Ovary (tissue), 9 donors: ENCODE data around the gene B3GNT7. TPM values are rescaled to one million over a fixed set of nuclear protein-coding genes. Genes with fewer than 3 reads are reported as not detected.

ENCODE experiments used
- DNase-seq, 5 donors: peaks; one replicate each; pipeline ENCODE4 v3.0.0-alpha.2; 2019 to 2020
- H3K27ac ChIP-seq, 2 donors: fragments of 200-600 bp; one replicate each; pipeline versions ENCODE4 v1.5.1 to v1.8.0; 2019 to 2022
- H3K27me3 ChIP-seq: fragments of 200-600 bp; one replicate; pipeline ENCODE4 v1.8.0; 2022
- H3K36me3 ChIP-seq: fragments of 200-600 bp; sonication (generic); one replicate; pipeline ENCODE4 v1.5.1; 2019
- H3K4me1 ChIP-seq: one replicate; pipeline ENCODE4 v1.8.1; 2013; ENCODE audit warnings: mild to moderate bottlenecking, moderate library complexity; ENCODE audit not compliant: insufficient read depth
- H3K4me3 ChIP-seq: fragments of 200-600 bp; sonication (generic); one replicate; pipeline ENCODE4 v1.5.1; 2017
- H3K9me3 ChIP-seq, 2 donors: fragments of 200-600 bp in 1 of 2; sonication (generic) in 1 of 2; one replicate each; pipeline versions ENCODE4 v1.5.1 to v1.8.1; 2013 to 2019; ENCODE audit warnings: mild to moderate bottlenecking in 1 of 2, moderate library complexity in 1 of 2
- CTCF ChIP-seq, 3 donors: fragments of 450-650 bp in 2 of 3; fragments of 200-600 bp in 1 of 3; IDR thresholded peaks; one replicate each; pipeline versions ENCODE4 v1.5.1 to v1.8.0; 2016 to 2022; ENCODE audit warnings: antibody characterized with exemption in 3 of 3, mild to moderate bottlenecking in 1 of 3
- EP300 ChIP-seq: sonication (generic); formaldehyde crosslinking; IDR thresholded peaks from one replicate; pipeline ENCODE4 v1.6.1; 2017; ENCODE audit warnings: antibody characterized with exemption
- POLR2A ChIP-seq: fragments of 450-650 bp; IDR thresholded peaks from one replicate; pipeline ENCODE4 v1.6.1; 2017; ENCODE audit warnings: antibody characterized with exemption, mild to moderate bottlenecking, moderate library complexity
- WGBS, 3 donors: extraction: QIAGEN DNeasy Blood & Tissue Kit in 1 of 3; methylation state at CpG; one replicate each; pipeline versions ENCODE4 v1.1.5 to v1.1.7; 2013 to 2017; 5-methylcytosine and 5-hydroxymethylcytosine counted together
- intact Hi-C, 4 donors: fragments of 100-400 bp; cut with DNase I; formaldehyde crosslinking; loops; one replicate each; pipeline versions ENCODE4 v1.11.0 to v1.15.1; 2022 to 2023
- polyA plus RNA-seq, 2 donors: library from polyadenylated mRNA; stranded (reverse); fragments of 200-250 nt in 1 of 2; fragments of 350-450 nt in 1 of 2; fragmentation: Illumina TruSeq in 1 of 2; extraction: RNeasy Lipid Tissue Mini Kit (QIAGEN cat#74804) in 1 of 2; gene quantifications; one replicate each; pipeline ENCODE4 v1.2.3, GENCODE V29; 2013 to 2014
- total RNA-seq, 7 donors: library from RNA; depleted of rRNA in 2 of 7; stranded (reverse); fragments of >200 nt in 2 of 7; fragmentation: NEBNext Ultra II Directional in 3 of 7; extraction: Animal tissue kit (Norgen Biotek cat#: 25700) in 3 of 7; gene quantifications; one replicate each; pipeline versions ENCODE4 v1.1.0 to v1.2.4, GENCODE V29; 2016 to 2023
- donor health status: DM: no; HTN: no; CAD: no; lungs with moderate emphysema.
- donor health status: DM: no; HTN: no; CAD: no.
- donor health status: Bipolar disorder and iron deficiency.
- donor health status: DM: yes; HTN: yes; CAD: no.
- donor health status: DM: no; HTN: no; CAD: no.
- donor health status: DM: yes; HTN: yes; CAD: no.

The B3GNT7 gene
- total and polyA plus RNA-seq, 9 donors, result 4.8 to 34.0 (median 24.4) TPM

GRCh38 chr2:231415029-231415428 lies 19.5 kb downstream of the B3GNT7 start:
- TF ChIP-seq POLR2A (no peak), CTCF (IDR thresholded peaks at IDR 0.05) (no peak), EP300 (no peak)
- no peaks in the 10 kb centered on the region for H3K36me3 ChIP-seq
- no peaks in the 10 kb centered on the region for H3K9me3 ChIP-seq
- H3K4me3 ChIP-seq, result no peak overlapping the region
- DNase-seq, result peak in 2 of 5 donors; percentile 14 to 69
- peaks cover 1% of the 10 kb centered on the region for H3K4me1 ChIP-seq
- intact Hi-C loops, result loop anchor here in 2 of 4 donors (10.0 kb wide), 3 partner anchors 120 to 310 kb away; no protein-coding TSS in a partner anchor
- H3K27me3 ChIP-seq, result no peaks in the 10 kb centered on the region
- H3K27ac ChIP-seq, result no peak overlapping the region

- no peak overlapping the region for H3K27ac ChIP-seq
- no peak for TF ChIP-seq POLR2A
- TF ChIP-seq CTCF (IDR thresholded peaks at IDR 0.05), result no peak
- TF ChIP-seq EP300, result no peak
- intact Hi-C loops, result loop anchor here in 2 of 4 donors (10.0 kb wide), 3 partner anchors 124 to 314 kb away; no protein-coding TSS in a partner anchor
- no peaks in the 10 kb centered on the region for H3K9me3 ChIP-seq
- 85 to 88% (median 85%) methylated on average over 25 to 26 of the region's 26 CpGs for WGBS, 3 donors
- DNase-seq, result no peak
- H3K4me1 ChIP-seq, result no peaks in the 10 kb centered on the region
- H3K4me3 ChIP-seq, result no peak overlapping the region
- no peaks in the 10 kb centered on the region for H3K27me3 ChIP-seq
- H3K36me3 ChIP-seq, result no peaks in the 10 kb centered on the region
These were observed 23.5 kb downstream of the B3GNT7 start for GRCh38 chr2:231418820-231419640.

- Histone ChIP-seq H3K4me3 (no peak overlapping the region), H3K9me3 (no peaks in the 10 kb centered on the region), H3K27me3 (no peaks in the 10 kb centered on the region), H3K27ac (no peak overlapping the region), H3K36me3 (no peaks in the 10 kb centered on the region), H3K4me1 (no peaks in the 10 kb centered on the region)
- intact Hi-C loops, result no loop called here
- no peak for TF ChIP-seq POLR2A
- TF ChIP-seq EP300, result no peak
- no peak for TF ChIP-seq CTCF (IDR thresholded peaks at IDR 0.05)
- WGBS, 3 donors, result 76 to 84% (median 83%) methylated on average over 9 of the region's 9 CpGs
- no peak for DNase-seq
These were observed 25.6 kb downstream of the B3GNT7 start for GRCh38 chr2:231421051-231421580.

- intact Hi-C loops, result no loop called here
- H3K4me1 ChIP-seq, result no peaks in the 10 kb centered on the region
- DNase-seq, result no peak
- no peak overlapping the region for H3K27ac ChIP-seq
- no peaks in the 10 kb centered on the region for H3K27me3 ChIP-seq
- H3K9me3 ChIP-seq, result no peaks in the 10 kb centered on the region
- no peak overlapping the region for H3K4me3 ChIP-seq
- 82 to 89% (median 88%) methylated on average over 2 of the region's 2 CpGs for WGBS, 3 donors
- TF ChIP-seq POLR2A (no peak), CTCF (IDR thresholded peaks at IDR 0.05) (no peak), EP300 (no peak)
- no peaks in the 10 kb centered on the region for H3K36me3 ChIP-seq
These were observed 26.5 kb downstream of the B3GNT7 start for GRCh38 chr2:231422056-231422455.
